ENCODE data around the gene POLR2E. TPM values are rescaled to one million over a fixed set of nuclear protein-coding genes. Genes with fewer than 3 reads are reported as not detected.

POLR2E gene
- total and polyA plus RNA-seq, 2 experiments from 2014 or later, result 257 to 286 TPM

- Mint-ChIP-seq H3K27me3 (ENCODE audit: insufficient read depth, low read depth, poor library complexity) (peaks cover 10% of the 10 kb centered on the region), H3K27ac (no peak overlapping the region), H3K4me3 (no peak overlapping the region), H3K36me3 (ENCODE audit: low read depth) (no peaks in the 10 kb centered on the region), H3K4me1 (peaks cover 6% of the 10 kb centered on the region), H3K9me3 (no peaks in the 10 kb centered on the region)
- peak overlapping the region; percentile 75 for H3K4me2 ChIP-seq
- peak overlapping the region; percentile 43; the same call in 1 of the 2 replicates for H3K4me3 ChIP-seq
- H3K4me1 ChIP-seq (ENCODE audit: insufficient read depth), result 0 out of 2 replicates have a peak, but pooled peaks cover 3% of the 10 kb centered on the region
- H3K79me2 ChIP-seq (replicated peaks; ENCODE audit: insufficient read depth), result no peaks in the 10 kb centered on the region
- no peaks in the 10 kb centered on the region for H3K9me2 ChIP-seq (ENCODE audit: insufficient read depth)
- no peaks in the 10 kb centered on the region; the same call in 1 of the 2 replicates for H3F3A ChIP-seq (replicated peaks; ENCODE audit: low read depth)
- H3K27me3 ChIP-seq (ENCODE audit: insufficient read depth), result no peaks in the 10 kb centered on the region
- H4K20me1 ChIP-seq (replicated peaks; ENCODE audit: insufficient read depth), result no peaks in the 10 kb centered on the region
- TF ChIP-seq POLR2AphosphoS5 (IDR thresholded peaks at IDR 0.05; ENCODE audit: low read depth), result no peak
- no peak for TF ChIP-seq REST (IDR thresholded peaks at IDR 0.05; ENCODE audit: unreplicated experiment)
- TF ChIP-seq NANOG (IDR thresholded peaks at IDR 0.05; ENCODE audit: borderline replicate concordance), result no peak
- TF ChIP-seq JUNB (IDR thresholded peaks at IDR 0.05; ENCODE audit: unreplicated experiment), result no peak
- TF ChIP-seq EZH2phosphoT487 (IDR thresholded peaks at IDR 0.05; ENCODE audit: unreplicated experiment), result no peak
- no peak for TF ChIP-seq ETS1 (IDR thresholded peaks at IDR 0.05)
- no peak for TF ChIP-seq ZNF331 (CRISPR knock-in tag; IDR thresholded peaks at IDR 0.05; ENCODE audit: low read depth)
- TF ChIP-seq STAT1 (IDR thresholded peaks at IDR 0.05; ENCODE audit: unreplicated experiment), result no peak
- TF ChIP-seq EZH2 (IDR thresholded peaks at IDR 0.05; ENCODE audit: low read depth, unreplicated experiment), result no peak
- no peak for TF ChIP-seq ZNF462 (CRISPR knock-in tag; IDR thresholded peaks at IDR 0.05)
- TF ChIP-seq CTCF (conservative IDR thresholded peaks at IDR 0.05; ENCODE audit: low read depth in 2 of 2), result no peak
- no peak for TF ChIP-seq CREB1 (CRISPR knock-in tag; IDR thresholded peaks at IDR 0.05; ENCODE audit: low read depth)
- no peak for TF ChIP-seq ZNF114 (CRISPR knock-in tag; IDR thresholded peaks at IDR 0.05)
- H3K27ac ChIP-seq (ENCODE audit: low read depth), result peak overlapping the region; percentile 55; the same call in 1 of the 2 replicates
- no peak overlapping the region for H2AFZ ChIP-seq
- DNase-seq (ENCODE audit: low spot score) (no peak), ATAC-seq (peak; percentile 12)
- no peaks in the 10 kb centered on the region for H3K36me3 ChIP-seq (ENCODE audit: insufficient read depth)
These were observed 37.6 kb upstream of the POLR2E start for GRCh38 chr19:1132552-1133383.
